Fibroblast of mammary gland (primary cell): ENCODE measurements around the gene GSK3A.

Source experiments
- DNase-seq: peaks from one replicate; pipeline ENCODE4 v3.0.0-alpha.2; 2010; ENCODE audit warnings: low read depth
- H3K4me3 ChIP-seq: 2 replicates; pipeline ENCODE4 v1.5.1; 2011; ENCODE audit warnings: low read depth, mild to moderate bottlenecking, low read length, moderate library complexity; ENCODE audit not compliant: control insufficient read depth
- TF ChIP-seq, protein P1 (sequence below): conservative IDR thresholded peaks from 2 replicates; pipeline ENCODE4 v1.5.1; 2011; ENCODE audit warnings: low read depth, low read length, inconsistent platforms; ENCODE audit not compliant: control insufficient read depth, insufficient read depth

GSK3A gene

DNA sequence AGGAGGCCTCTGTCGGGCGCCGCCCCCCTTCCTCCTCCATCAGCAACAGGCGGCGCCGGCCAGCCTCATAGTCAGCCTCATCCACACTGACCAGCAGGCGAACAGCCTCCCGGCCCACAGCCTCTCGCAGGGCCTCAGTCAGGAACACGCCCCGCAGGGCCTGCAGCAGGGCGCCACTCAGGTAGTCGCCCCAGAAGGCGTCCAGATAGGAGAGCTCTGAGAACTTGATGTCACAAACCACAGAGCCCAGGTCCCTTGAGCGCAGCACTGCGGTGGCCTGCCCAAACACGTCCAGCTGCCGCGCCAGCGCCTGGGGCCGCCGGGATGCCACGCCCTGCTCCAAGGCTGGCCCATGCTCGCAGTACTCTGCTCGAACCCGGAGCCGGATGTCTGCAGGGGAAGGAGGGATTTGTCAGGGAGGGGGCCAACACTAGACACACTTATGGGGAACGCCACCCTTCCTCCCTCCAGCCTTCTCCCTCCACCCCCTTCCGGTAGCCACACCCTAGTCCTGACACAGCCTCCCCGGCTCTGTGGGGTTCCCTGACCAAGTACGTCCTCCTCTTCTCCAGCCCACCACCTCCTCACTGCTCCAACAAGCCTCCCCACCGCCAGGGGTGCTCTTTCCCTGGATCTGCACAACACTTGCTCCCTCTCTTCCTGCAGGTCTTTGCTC is 42.8 kb downstream of the GSK3A start:
- TF ChIP-seq, protein P1, sequence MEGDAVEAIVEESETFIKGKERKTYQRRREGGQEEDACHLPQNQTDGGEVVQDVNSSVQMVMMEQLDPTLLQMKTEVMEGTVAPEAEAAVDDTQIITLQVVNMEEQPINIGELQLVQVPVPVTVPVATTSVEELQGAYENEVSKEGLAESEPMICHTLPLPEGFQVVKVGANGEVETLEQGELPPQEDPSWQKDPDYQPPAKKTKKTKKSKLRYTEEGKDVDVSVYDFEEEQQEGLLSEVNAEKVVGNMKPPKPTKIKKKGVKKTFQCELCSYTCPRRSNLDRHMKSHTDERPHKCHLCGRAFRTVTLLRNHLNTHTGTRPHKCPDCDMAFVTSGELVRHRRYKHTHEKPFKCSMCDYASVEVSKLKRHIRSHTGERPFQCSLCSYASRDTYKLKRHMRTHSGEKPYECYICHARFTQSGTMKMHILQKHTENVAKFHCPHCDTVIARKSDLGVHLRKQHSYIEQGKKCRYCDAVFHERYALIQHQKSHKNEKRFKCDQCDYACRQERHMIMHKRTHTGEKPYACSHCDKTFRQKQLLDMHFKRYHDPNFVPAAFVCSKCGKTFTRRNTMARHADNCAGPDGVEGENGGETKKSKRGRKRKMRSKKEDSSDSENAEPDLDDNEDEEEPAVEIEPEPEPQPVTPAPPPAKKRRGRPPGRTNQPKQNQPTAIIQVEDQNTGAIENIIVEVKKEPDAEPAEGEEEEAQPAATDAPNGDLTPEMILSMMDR: no peak
- DNase-seq: no peak
- H3K4me3 ChIP-seq: no peak overlapping the region

DNA sequence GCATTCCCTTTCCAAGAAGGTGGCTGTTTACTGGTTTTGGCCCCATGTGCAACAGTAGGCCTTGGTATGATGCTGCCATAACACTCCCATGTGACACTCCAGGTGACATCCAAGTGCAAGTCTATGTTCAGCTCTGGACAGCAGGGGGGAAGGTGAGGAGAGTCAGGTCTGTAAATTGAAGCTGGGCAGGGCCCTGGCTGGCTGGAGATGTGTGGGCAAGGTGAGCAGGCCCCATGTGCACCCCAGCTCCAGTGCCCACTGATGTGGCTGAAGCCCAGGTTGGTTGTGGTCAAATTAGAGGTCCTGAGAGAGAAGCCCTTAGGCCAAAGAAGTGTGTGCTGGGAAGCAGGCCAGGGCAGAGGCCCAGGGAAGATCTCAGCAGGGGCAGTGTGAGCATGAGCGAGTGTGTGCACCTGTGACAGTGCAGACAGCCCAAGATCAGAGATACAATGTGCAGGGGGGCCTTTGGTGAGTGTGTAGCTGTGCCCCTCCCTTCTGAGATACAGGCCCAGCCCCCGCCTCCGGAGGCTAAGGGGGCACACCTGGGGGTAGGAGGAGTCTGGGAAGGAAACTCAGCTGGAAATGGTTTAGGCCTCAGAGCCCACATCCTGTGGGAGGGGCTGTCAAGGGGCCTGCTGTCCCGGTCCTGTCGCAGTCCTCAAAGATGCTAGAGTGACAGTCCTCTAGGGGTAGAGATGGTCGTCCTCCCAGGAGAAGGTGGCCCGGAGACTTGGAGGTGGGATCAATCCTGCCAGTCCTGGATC is 43.5 kb downstream of the GSK3A start:
- DNase-seq: no peak
- H3K4me3 ChIP-seq: no peak overlapping the region
- TF ChIP-seq, protein P1: no peak

DNA sequence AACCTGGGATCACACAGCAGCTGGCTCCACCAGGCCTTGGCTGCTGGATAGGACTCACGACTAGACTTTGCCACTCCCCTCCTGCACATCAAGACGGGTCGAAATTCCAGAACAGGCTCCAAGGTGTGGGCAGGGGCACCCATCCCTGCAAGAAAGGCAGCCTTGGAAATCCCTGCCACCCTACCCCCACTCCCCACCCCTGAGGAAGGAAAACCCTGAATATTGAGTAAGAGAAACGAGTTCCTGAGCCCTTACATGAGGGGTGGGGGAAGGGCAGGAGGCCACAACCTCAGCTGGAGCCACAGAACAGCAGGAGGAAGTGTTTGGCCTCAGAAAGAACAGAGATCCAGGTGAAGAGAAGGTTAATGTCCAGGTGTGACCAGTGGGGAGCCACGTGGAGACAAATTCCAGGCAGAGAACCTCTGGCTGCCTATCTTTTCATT is 45.0 kb downstream of the GSK3A start:
- DNase-seq: no peak
- H3K4me3 ChIP-seq: no peak overlapping the region
- TF ChIP-seq, protein P1: no peak

DNA sequence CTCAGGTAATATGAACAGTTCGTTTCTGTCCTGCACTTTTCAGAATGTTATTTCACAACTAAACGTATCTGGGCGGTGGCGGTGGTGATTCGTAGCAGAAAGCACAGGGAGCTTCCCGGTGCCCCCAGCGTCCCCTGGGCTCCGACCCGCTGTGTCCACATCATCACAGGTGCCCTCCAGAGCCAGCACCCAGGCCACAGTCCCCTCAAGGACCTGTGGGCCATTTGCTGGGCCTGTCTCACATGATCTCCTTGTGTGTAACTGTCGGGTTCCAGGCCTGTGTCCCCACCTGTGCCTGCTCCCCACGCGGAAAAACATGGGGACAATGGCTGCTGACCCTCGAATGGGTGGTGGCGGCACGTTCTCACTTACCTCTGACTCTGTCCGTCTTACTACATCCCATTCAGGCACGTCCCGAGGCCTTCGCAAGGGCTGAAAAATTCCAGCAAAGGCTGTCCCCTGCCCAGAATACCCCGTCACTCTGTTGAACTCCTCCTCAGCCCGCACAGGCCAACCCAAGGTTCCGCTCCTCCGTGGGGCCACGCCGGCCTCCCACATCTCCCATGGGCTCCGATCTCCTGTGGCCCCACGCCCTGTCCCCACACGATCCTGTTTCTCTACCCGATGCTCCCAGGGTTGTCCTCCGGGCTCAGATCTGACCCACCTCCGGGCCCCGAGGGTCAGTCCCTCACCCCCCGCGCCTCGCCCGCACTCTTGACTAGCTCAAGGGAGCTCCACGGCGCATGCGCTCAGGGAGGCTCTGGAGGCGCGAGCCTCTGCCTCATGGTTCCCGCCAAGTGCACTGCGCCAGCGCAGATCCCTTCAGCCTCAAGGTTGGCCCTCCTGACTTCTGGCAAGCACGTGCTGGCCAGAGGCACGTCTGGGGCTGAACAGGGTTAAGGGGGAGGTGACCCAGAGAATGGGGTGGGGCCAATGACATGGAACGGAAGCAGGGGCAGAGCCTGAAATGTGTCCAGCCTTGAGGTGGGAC is 46.1 kb downstream of the GSK3A start:
- TF ChIP-seq, protein P1: no peak
- no peak for DNase-seq
- no peak overlapping the region for H3K4me3 ChIP-seq

DNA sequence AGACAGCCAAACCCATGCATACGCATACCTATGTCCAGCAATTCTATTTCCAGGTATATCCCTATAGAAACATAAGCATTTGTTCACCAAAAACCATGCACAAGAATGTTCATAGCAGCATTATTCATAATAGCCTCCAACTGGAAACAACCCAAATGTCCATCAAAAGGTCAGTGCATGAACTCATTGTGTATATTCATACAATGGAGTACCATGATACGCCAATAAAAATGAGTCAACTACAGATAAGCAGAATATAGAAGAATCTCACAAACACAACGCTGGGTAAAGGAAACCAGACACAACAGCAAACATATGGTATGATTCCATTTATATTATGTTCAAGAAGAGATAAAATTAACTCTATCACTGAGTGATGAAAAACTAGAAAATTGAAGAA is 48.7 kb downstream of the GSK3A start:
- DNase-seq: no peak
- H3K4me3 ChIP-seq: no peak overlapping the region
- TF ChIP-seq, protein P1: no peak

DNA sequence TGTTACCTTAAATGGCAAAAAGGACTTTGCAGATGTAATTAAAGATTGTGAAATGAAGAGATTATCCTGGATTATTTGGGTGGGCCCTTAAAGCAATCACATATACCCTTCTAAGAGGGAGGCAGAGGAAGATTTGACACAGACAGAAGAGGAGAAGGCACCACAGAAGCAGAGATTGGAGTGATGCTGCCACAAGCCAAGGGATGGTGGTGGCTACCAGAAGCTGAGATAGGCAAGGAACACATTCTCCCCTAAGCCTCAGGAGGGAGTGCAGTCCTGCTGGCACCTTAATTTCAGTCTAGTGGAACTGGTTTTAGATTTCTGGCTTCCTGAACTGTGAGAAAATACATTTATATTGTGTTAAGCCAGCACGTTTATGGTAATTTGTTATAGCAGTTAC is 49.1 kb downstream of the GSK3A start:
- TF ChIP-seq, protein P1: no peak
- H3K4me3 ChIP-seq: no peak overlapping the region

More for the DNA sequence above, 49.1 kb downstream of the GSK3A start:
- no peak for DNase-seq
